PFSK-1 (cell line): ENCODE data around the gene ZNF174. TPM values are rescaled to one million over a fixed set of nuclear protein-coding genes. Genes with fewer than 3 reads are reported as not detected.

ENCODE experiments used
- FOXP2 ChIP-seq: optimal IDR thresholded peaks from 2 replicates; pipeline ENCODE3; 2011; ENCODE audit warnings: borderline replicate concordance, control low read depth, inconsistent platforms; ENCODE audit not compliant: insufficient read depth; ENCODE audit errors: extremely low read length, extremely low read depth
- POLR2AphosphoS5 ChIP-seq: IDR thresholded peaks from 2 replicates; pipeline ENCODE4 v1.6.1; 2012; ENCODE audit warnings: low read depth, mild to moderate bottlenecking, control low read depth, low read length, moderate library complexity
- REST ChIP-seq, 2 experiments: IDR thresholded peaks; 2 replicates each; pipeline versions ENCODE4 v1.6.1 to v1.8.0; 2011 to 2012; ENCODE audit warnings: low read depth in 2 of 2, low read length in 2 of 2, control low read depth in 1 of 2, inconsistent platforms in 1 of 2, mild to moderate bottlenecking in 1 of 2, moderate library complexity in 1 of 2; ENCODE audit not compliant: insufficient read depth in 1 of 2
- SIN3A ChIP-seq: IDR thresholded peaks from 2 replicates; pipeline ENCODE4 v1.6.1; 2012; ENCODE audit warnings: mild to moderate bottlenecking, low read length, moderate library complexity, borderline replicate concordance; ENCODE audit not compliant: insufficient read depth
- TAF1 ChIP-seq: IDR thresholded peaks from 2 replicates; pipeline ENCODE4 v1.6.1; 2012; ENCODE audit warnings: low read length, control low read depth, borderline replicate concordance; ENCODE audit not compliant: insufficient read depth
- polyA plus RNA-seq: library from polyadenylated mRNA; unstranded; fragments of >200 nt; gene quantifications from one replicate; pipeline ENCODE4 v1.2.1, GENCODE V29; 2012; ENCODE audit warnings: low read depth, missing spikeins; ENCODE audit not compliant: insufficient read length

Gene ZNF174
- polyA plus RNA-seq: 5.1 TPM

GRCh38 chr16:3400779-3401688 lies at the start of gene ZNF174, which contains the start of gene ZSCAN32:
Gene ZNF174 (plus strand): TSS chr16:3401215. CDS start chr16:3402005, 790 bp downstream.
Gene ZSCAN32 (minus strand): TSS chr16:3401004. CDS start chr16:3397557, 3,447 bp downstream.
- TF ChIP-seq TAF1: peak; percentile 94; the same call in 1 of the 2 replicates
- peak; percentile 47 for TF ChIP-seq FOXP2
- peak; percentile 90 for TF ChIP-seq POLR2AphosphoS5
- peak; percentile 45; the same call in 1 of the 2 replicates for TF ChIP-seq SIN3A
- TF ChIP-seq REST (IDR thresholded peaks at IDR 0.05; ENCODE audit: insufficient read depth in 1 of 2, low read depth in 2 of 2, low read length in 2 of 2): 0 out of 4 replicates have a peak, but pooled peaks of 1 of the 2 experiments have one; percentile 6

- TF ChIP-seq TAF1: no peak
- no peak for TF ChIP-seq FOXP2
- TF ChIP-seq POLR2AphosphoS5: no peak
- no peak for TF ChIP-seq SIN3A
- TF ChIP-seq REST (IDR thresholded peaks at IDR 0.05; ENCODE audit: insufficient read depth in 1 of 2, low read depth in 2 of 2, low read length in 2 of 2): no peak
Measured at GRCh38 chr16:3355589-3355988, 45.4 kb upstream of the ZNF174 start, which contains the start of gene OR2C1. Gene OR2C1 (plus strand): TSS chr16:3355889. CDS start chr16:3355941, 52 bp downstream.

GRCh38 chr16:3356118-3356517 lies 44.9 kb upstream of the ZNF174 start:
- TF ChIP-seq TAF1 (no peak), FOXP2 (no peak), SIN3A (no peak), POLR2AphosphoS5 (no peak), REST (IDR thresholded peaks at IDR 0.05; ENCODE audit: insufficient read depth in 1 of 2, low read depth in 2 of 2, low read length in 2 of 2) (no peak)

- TF ChIP-seq REST (IDR thresholded peaks at IDR 0.05; ENCODE audit: insufficient read depth in 1 of 2, low read depth in 2 of 2, low read length in 2 of 2): no peak
- TF ChIP-seq SIN3A: no peak
- TF ChIP-seq POLR2AphosphoS5: no peak
- TF ChIP-seq TAF1: no peak
- no peak for TF ChIP-seq FOXP2
Measured at GRCh38 chr16:3358871-3359270, 42.1 kb upstream of the ZNF174 start.
